HCT116 (cell line): ENCODE results near the gene MYL3.

Experiments used
- EGR1 ChIP-seq: IDR thresholded peaks from 2 replicates; pipeline ENCODE4 v1.6.1; 2012; ENCODE audit warnings: low read depth
- ELF1 ChIP-seq: IDR thresholded peaks from 2 replicates; pipeline ENCODE4 v1.6.1; 2012; ENCODE audit warnings: low read depth, borderline replicate concordance
- EZH2phosphoT487 ChIP-seq: fragments of 200-600 bp; IDR thresholded peaks from 2 replicates; pipeline ENCODE4 v1.6.1; 2018; ENCODE audit warnings: antibody characterized with exemption, borderline replicate concordance
- POLR2A ChIP-seq: IDR thresholded peaks from 2 replicates; pipeline ENCODE4 v1.7.0; 2011; ENCODE audit warnings: borderline replicate concordance; ENCODE audit not compliant: insufficient read depth, insufficient read length; ENCODE audit errors: extremely low read depth
- POLR2AphosphoS5 ChIP-seq: IDR thresholded peaks from 2 replicates; pipeline ENCODE4 v1.6.1; 2011; ENCODE audit warnings: mild to moderate bottlenecking, low read depth, low read length, moderate library complexity
- TF ChIP-seq, protein P1 (sequence below), 3 experiments: fragments of 200-600 bp in 1 of 3; sonication (generic) in 1 of 3; IDR thresholded peaks in 2 of 3; conservative IDR thresholded peaks in 1 of 3; 2 replicates each; pipeline ENCODE4 v1.5.1; 2012 to 2017; ENCODE audit warnings: low read depth in 2 of 3, low read length in 2 of 3, antibody characterized with exemption in 1 of 3, borderline replicate concordance in 1 of 3, control low read depth in 1 of 3, mild to moderate bottlenecking in 1 of 3, mixed read lengths in 1 of 3, mixed run types in 1 of 3, moderate library complexity in 1 of 3; ENCODE audit not compliant: insufficient read depth in 1 of 3
- TF ChIP-seq, protein P2 (sequence below): IDR thresholded peaks from 2 replicates; pipeline ENCODE4 v1.6.1; 2012

DNA sequence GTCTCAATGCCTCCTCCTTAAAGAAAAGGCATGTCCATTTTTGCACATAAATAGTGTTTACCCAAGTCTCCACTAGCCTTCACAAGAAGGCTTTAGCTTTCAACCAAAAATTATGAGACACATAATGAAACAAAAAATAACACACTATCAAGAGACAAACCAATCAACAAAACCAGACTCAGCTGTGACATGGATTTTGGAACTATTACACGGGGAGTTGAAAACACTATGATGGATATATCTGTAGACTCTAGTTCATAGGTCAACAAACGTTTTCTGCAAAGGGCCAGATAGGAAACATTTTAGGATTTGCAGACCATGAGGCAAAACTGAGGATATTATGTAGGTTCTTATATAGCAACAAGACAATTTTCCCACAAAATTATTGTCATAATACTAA, 24.9 kb downstream of the MYL3 start:
- TF ChIP-seq ELF1 (no peak), POLR2AphosphoS5 (no peak), EGR1 (no peak), POLR2A (no peak), EZH2phosphoT487 (no peak)
- TF ChIP-seq, protein P1, sequence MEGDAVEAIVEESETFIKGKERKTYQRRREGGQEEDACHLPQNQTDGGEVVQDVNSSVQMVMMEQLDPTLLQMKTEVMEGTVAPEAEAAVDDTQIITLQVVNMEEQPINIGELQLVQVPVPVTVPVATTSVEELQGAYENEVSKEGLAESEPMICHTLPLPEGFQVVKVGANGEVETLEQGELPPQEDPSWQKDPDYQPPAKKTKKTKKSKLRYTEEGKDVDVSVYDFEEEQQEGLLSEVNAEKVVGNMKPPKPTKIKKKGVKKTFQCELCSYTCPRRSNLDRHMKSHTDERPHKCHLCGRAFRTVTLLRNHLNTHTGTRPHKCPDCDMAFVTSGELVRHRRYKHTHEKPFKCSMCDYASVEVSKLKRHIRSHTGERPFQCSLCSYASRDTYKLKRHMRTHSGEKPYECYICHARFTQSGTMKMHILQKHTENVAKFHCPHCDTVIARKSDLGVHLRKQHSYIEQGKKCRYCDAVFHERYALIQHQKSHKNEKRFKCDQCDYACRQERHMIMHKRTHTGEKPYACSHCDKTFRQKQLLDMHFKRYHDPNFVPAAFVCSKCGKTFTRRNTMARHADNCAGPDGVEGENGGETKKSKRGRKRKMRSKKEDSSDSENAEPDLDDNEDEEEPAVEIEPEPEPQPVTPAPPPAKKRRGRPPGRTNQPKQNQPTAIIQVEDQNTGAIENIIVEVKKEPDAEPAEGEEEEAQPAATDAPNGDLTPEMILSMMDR (IDR thresholded peaks at IDR 0.05 in 2 of 3, conservative IDR thresholded peaks at IDR 0.05 in 1 of 3; ENCODE audit: borderline replicate concordance in 1 of 3, insufficient read depth in 1 of 3, low read depth in 2 of 3, low read length in 2 of 3): no peak
- TF ChIP-seq, protein P2, sequence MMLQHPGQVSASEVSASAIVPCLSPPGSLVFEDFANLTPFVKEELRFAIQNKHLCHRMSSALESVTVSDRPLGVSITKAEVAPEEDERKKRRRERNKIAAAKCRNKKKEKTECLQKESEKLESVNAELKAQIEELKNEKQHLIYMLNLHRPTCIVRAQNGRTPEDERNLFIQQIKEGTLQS: no peak
